K562 (cell line): ENCODE measurements around the gene CLSTN1. TPM values are rescaled to one million over a fixed set of nuclear protein-coding genes. Genes with fewer than 3 reads are reported as not detected.

Experiments
- ARHGAP35 ChIP-seq: fragments of 450-650 bp; IDR thresholded peaks from 2 replicates; pipeline ENCODE4 v1.6.1; 2018; ENCODE audit not compliant: partially characterized antibody
- ARID2 ChIP-seq: fragments of 450-650 bp; IDR thresholded peaks from 2 replicates; pipeline ENCODE4 v1.6.1; 2017; ENCODE audit warnings: antibody characterized with exemption, mild to moderate bottlenecking
- FOXO4 ChIP-seq: fragments of 450-650 bp; formaldehyde crosslinking; IDR thresholded peaks from 2 replicates; pipeline ENCODE4 v1.4.0; 2020; ENCODE audit warnings: mild to moderate bottlenecking, moderate library complexity
- GABPA ChIP-seq: fragments of 200-800 bp; sonication (Bioruptor generic); conservative IDR thresholded peaks from 2 replicates; pipeline ENCODE4 v1.6.1; 2016; ENCODE audit warnings: low read depth, missing genetic modification characterization, missing compliant biosample characterization
- KDM5B ChIP-seq: fragments of 200-600 bp; sonication (generic); IDR thresholded peaks from 2 replicates; pipeline ENCODE4 v1.6.1; 2012; ENCODE audit warnings: low read depth, mild to moderate bottlenecking, moderate library complexity, low read length, control low read depth, inconsistent platforms; ENCODE audit not compliant: insufficient replicate concordance
- LEF1 ChIP-seq: fragments of 450-650 bp; IDR thresholded peaks from 2 replicates; pipeline ENCODE4 v1.6.1; 2016; ENCODE audit warnings: mild to moderate bottlenecking
- MECOM ChIP-seq: fragments of 250-450 bp; sonication (Bioruptor Pico); IDR thresholded peaks from 2 replicates; pipeline ENCODE4 v1.8.0; 2022; ENCODE audit warnings: inconsistent platforms
- MXI1 ChIP-seq: IDR thresholded peaks from 2 replicates; pipeline ENCODE4 v1.6.1; 2011; ENCODE audit warnings: low read depth, mild to moderate bottlenecking, improper control_type of control experiment, low read length
- NEUROD1 ChIP-seq: fragments of 150-350 bp; IDR thresholded peaks from 2 replicates; pipeline ENCODE4 v1.6.1; 2014; ENCODE audit warnings: borderline replicate concordance, low read length, low read depth; ENCODE audit not compliant: partially characterized antibody
- PHB2 ChIP-seq: fragments of 450-650 bp; IDR thresholded peaks from 2 replicates; pipeline ENCODE4 v1.6.1; 2017; ENCODE audit warnings: low read depth
- POLR2G ChIP-seq: fragments of 200-400 bp; formaldehyde crosslinking; IDR thresholded peaks from 2 replicates; pipeline ENCODE4 v1.6.1; 2017; ENCODE audit warnings: low read depth, mild to moderate bottlenecking, antibody characterized with exemption, low read length, moderate library complexity
- POLR3A ChIP-seq: IDR thresholded peaks from 2 replicates; pipeline ENCODE4 v1.6.1; 2011; ENCODE audit warnings: borderline replicate concordance, mild to moderate bottlenecking, moderate library complexity; ENCODE audit not compliant: insufficient read length, insufficient read depth; ENCODE audit errors: extremely low read depth
- RAD21 ChIP-seq, 2 experiments: fragments of 250-450 bp in 1 of 2; fragments of 450-650 bp in 1 of 2; sonication (Bioruptor Pico) in 1 of 2; formaldehyde crosslinking in 1 of 2; IDR thresholded peaks in 1 of 2; conservative IDR thresholded peaks in 1 of 2; 2 replicates each; pipeline versions ENCODE4 v1.4.0 to v1.8.0; 2020 to 2022; ENCODE audit warnings: mild to moderate bottlenecking in 2 of 2, moderate library complexity in 1 of 2
- RAD51 ChIP-seq: fragments of 450-650 bp; IDR thresholded peaks from 2 replicates; pipeline ENCODE4 v1.7.1; 2016; ENCODE audit warnings: low read depth, mild to moderate bottlenecking, borderline replicate concordance
- SRSF3 ChIP-seq: fragments of 200-400 bp; formaldehyde crosslinking; IDR thresholded peaks from 2 replicates; pipeline ENCODE4 v1.6.1; 2016; ENCODE audit warnings: mild to moderate bottlenecking, low read length, moderate library complexity; ENCODE audit not compliant: insufficient read depth
- TFAM ChIP-seq: fragments of 250-450 bp; sonication (Bioruptor Pico); conservative IDR thresholded peaks from 2 replicates; pipeline ENCODE4 v1.5.0; 2021; ENCODE audit warnings: mild to moderate bottlenecking, moderate library complexity
- THRB ChIP-seq: fragments of 450-650 bp; formaldehyde crosslinking; conservative IDR thresholded peaks from 2 replicates; pipeline ENCODE4 v1.4.0; 2022; ENCODE audit warnings: mild to moderate bottlenecking, missing genetic modification characterization
- ZBTB8A ChIP-seq: fragments of 450-650 bp; IDR thresholded peaks from 2 replicates; pipeline ENCODE4 v1.6.1; 2018; ENCODE audit warnings: mild to moderate bottlenecking, moderate library complexity; ENCODE audit not compliant: partially characterized antibody
- ZFP91 ChIP-seq: sonication (generic); formaldehyde crosslinking; IDR thresholded peaks from 2 replicates; pipeline ENCODE4 v1.8.0; 2022; ENCODE audit warnings: mild to moderate bottlenecking, missing genetic modification reagents
- ZNF134 ChIP-seq: fragments of 250-450 bp; sonication (Bioruptor Pico); conservative IDR thresholded peaks from 2 replicates; pipeline ENCODE4 v1.4.0; 2020
- ZNF146 ChIP-seq: IDR thresholded peaks from one replicate; pipeline ENCODE4 v1.6.1; 2018; ENCODE audit warnings: missing compliant biosample characterization; ENCODE audit not compliant: unreplicated experiment
- polyA plus RNA-seq, 8 experiments: library from polyadenylated mRNA; depleted of rRNA in 4 of 8; stranded (reverse) in 5 of 8; unstranded in 3 of 8; fragments of >200 nt; fragmentation: Nextera tagmentation in 2 of 8; fragmentation: Illumina TruSeq in 1 of 8; extraction: Ambion mirVana in 2 of 8; extraction: Trizol in 1 of 8; gene quantifications; 2 replicates each; pipeline versions ENCODE4 v1.2.1 to v1.2.3, GENCODE V29; 2011 to 2014; ENCODE audit warnings: inconsistent platforms in 1 of 8, missing spikeins in 1 of 8
- total RNA-seq, 7 experiments: library from RNA; depleted of rRNA in 6 of 7; stranded (reverse); fragments of >200 nt in 6 of 7; fragmentation: Illumina TruSeq in 2 of 7; extraction: Trizol in 2 of 7; gene quantifications; 2 replicates each; pipeline versions ENCODE4 v1.2.1 to v1.2.3, GENCODE V29; 2011 to 2021; ENCODE audit warnings: low replicate concordance in 1 of 7

Gene CLSTN1
- total and polyA plus RNA-seq, 9 of the 15 experiments (the other 6 are each of a cell fraction or from before 2014, with no cell fraction given) = 1.1 to 32.5 (median 13.3) TPM

- TF ChIP-seq NEUROD1 = no peak
- TF ChIP-seq ARID2 = no peak
- TF ChIP-seq KDM5B = peak; percentile 59
- TF ChIP-seq ZFP91 = no peak
- peak; percentile 82 for TF ChIP-seq LEF1
- no peak for TF ChIP-seq TFAM (CRISPR knock-in tag)
- no peak for TF ChIP-seq POLR3A
- TF ChIP-seq SRSF3 = 0 out of 2 replicates have a peak, but pooled peaks have one; percentile 38
- TF ChIP-seq MECOM = no peak
- no peak for TF ChIP-seq MXI1
- peak; percentile 98 for TF ChIP-seq RAD51
- peak; percentile 84 for TF ChIP-seq POLR2G
- TF ChIP-seq PHB2 = no peak
- TF ChIP-seq ZNF146 = peak; percentile 6
- TF ChIP-seq ZBTB8A = no peak
- TF ChIP-seq THRB (CRISPR knock-in tag) = no peak; the same call in 1 of the 2 replicates
- TF ChIP-seq FOXO4 (CRISPR knock-in tag) = 0 out of 2 replicates have a peak, but pooled peaks have one; percentile 10
- no peak for TF ChIP-seq ARHGAP35
- TF ChIP-seq ZNF134 (CRISPR knock-in tag) = no peak; the same call in none of the 2 replicates
- TF ChIP-seq GABPA (tag) = peak; percentile 89
- peak; percentile 29 to 37 for TF ChIP-seq RAD21 (CRISPR knock-in tag; conservative IDR thresholded peaks at IDR 0.05 in 1 of 2, IDR thresholded peaks at IDR 0.05 in 1 of 2)
Observed at GRCh38 chr1:9717193-9718005, 106.4 kb downstream of the CLSTN1 start (continued).
